ENCODE data around the gene CASR.

The CASR gene

GRCh38 chr3:122217901-122218300 is 34.4 kb downstream of the CASR start:
- no peak for DNase-seq

GRCh38 chr3:122219242-122219872 is 35.9 kb downstream of the CASR start:
- DNase-seq = no peak

- DNase-seq = no peak
Observed at GRCh38 chr3:122227036-122227781, 43.7 kb downstream of the CASR start.

GRCh38 chr3:122230174-122230573 is 46.7 kb downstream of the CASR start:
- DNase-seq = no peak

- no peak for DNase-seq
Observed at GRCh38 chr3:122231465-122232157, 48.1 kb downstream of the CASR start.

- no peak for DNase-seq
Observed at GRCh38 chr3:122232485-122232884, 49.0 kb downstream of the CASR start.

- DNase-seq = no peak
Observed at GRCh38 chr3:122233101-122233952, 49.9 kb downstream of the CASR start.

- no peak for DNase-seq
Observed at GRCh38 chr3:122234117-122234516, 50.6 kb downstream of the CASR start.

GRCh38 chr3:122235147-122235546 is 51.7 kb downstream of the CASR start:
- DNase-seq = no peak

GRCh38 chr3:122239112-122239511 is 55.6 kb downstream of the CASR start:
- DNase-seq = no peak

GRCh38 chr3:122245513-122246174 is 62.2 kb downstream of the CASR start:
- no peak for DNase-seq

- DNase-seq = no peak
Observed at GRCh38 chr3:122246199-122246598, 62.7 kb downstream of the CASR start.

- no peak for DNase-seq
Observed at GRCh38 chr3:122247087-122247824, 63.8 kb downstream of the CASR start.

GRCh38 chr3:122247825-122248185 is 64.3 kb downstream of the CASR start:
- DNase-seq = peak; percentile 56

- DNase-seq = no peak
Observed at GRCh38 chr3:122251428-122251827, 68.0 kb downstream of the CASR start.

GRCh38 chr3:122253581-122253980 is 70.1 kb downstream of the CASR start:
- no peak for DNase-seq

GRCh38 chr3:122255757-122256439 is 72.4 kb downstream of the CASR start:
- DNase-seq = no peak

- no peak for DNase-seq
Observed at GRCh38 chr3:122257644-122258364, 74.3 kb downstream of the CASR start.

GRCh38 chr3:122258757-122259371 is 75.4 kb downstream of the CASR start:
- peak; percentile 87 for DNase-seq

GRCh38 chr3:122260206-122260605 is 76.7 kb downstream of the CASR start:
- DNase-seq = no peak

Data from NCI-H1105 (cell line).